HG03558 (cell line): ENCODE measurements around the gene MGLL.

Experiments used
- ATAC-seq: cut with Tn5 transposase; IDR thresholded peaks from one replicate; pipeline ENCODE4 v1.9.1; 2021; ENCODE audit warnings: moderate number of reproducible peaks; ENCODE audit not compliant: unreplicated experiment; ENCODE audit errors: extremely low read depth

The MGLL gene

GRCh38 chr3:127835993-127836882 lies 13.9 kb upstream of the MGLL start:
- peak; percentile 60 for ATAC-seq

- ATAC-seq = no peak
Measured at GRCh38 chr3:127834771-127835170, 12.5 kb upstream of the MGLL start.

- no peak for ATAC-seq
Measured at GRCh38 chr3:127833281-127834032, 11.1 kb upstream of the MGLL start.

- no peak for ATAC-seq
Measured at GRCh38 chr3:127831723-127832172, 9.4 kb upstream of the MGLL start.

GRCh38 chr3:127829537-127829936 lies 7.2 kb upstream of the MGLL start:
- ATAC-seq = no peak

GRCh38 chr3:127827808-127828207 lies 5.5 kb upstream of the MGLL start:
- no peak for ATAC-seq

GRCh38 chr3:127825756-127826155 lies 3.4 kb upstream of the MGLL start:
- ATAC-seq = no peak

- ATAC-seq = no peak
Measured at GRCh38 chr3:127824151-127824825, 2.0 kb upstream of the MGLL start.

- ATAC-seq = no peak
Measured at GRCh38 chr3:127823426-127823857, 1.1 kb upstream of the MGLL start.

- ATAC-seq = no peak
Measured at GRCh38 chr3:127822682-127823425, 539 bp upstream of the MGLL start.

- no peak for ATAC-seq
Measured at GRCh38 chr3:127821394-127821793, 921 bp downstream of the MGLL start.

GRCh38 chr3:127820826-127821313 lies 1.4 kb downstream of the MGLL start:
- ATAC-seq = no peak

GRCh38 chr3:127820221-127820825 lies 2.0 kb downstream of the MGLL start:
- ATAC-seq = no peak

- no peak for ATAC-seq
Measured at GRCh38 chr3:127819656-127820055, 2.7 kb downstream of the MGLL start.

- ATAC-seq = no peak
Measured at GRCh38 chr3:127819086-127819485, 3.2 kb downstream of the MGLL start.

- no peak for ATAC-seq
Measured at GRCh38 chr3:127817406-127817841, 4.9 kb downstream of the MGLL start.

GRCh38 chr3:127816783-127817405 lies 5.4 kb downstream of the MGLL start:
- ATAC-seq = no peak

- ATAC-seq = no peak
Measured at GRCh38 chr3:127815641-127816605, 6.4 kb downstream of the MGLL start.
